Hair follicular keratinocyte (primary cell): ENCODE measurements around the gene SLC18A2. TPM values are rescaled to one million over a fixed set of nuclear protein-coding genes. Genes with fewer than 3 reads are reported as not detected.

Experiments used
- total RNA-seq: library from RNA; depleted of rRNA; stranded (reverse); fragments of >200 nt; gene quantifications from 2 replicates; pipeline ENCODE4 v1.2.3, GENCODE V29; 2015

Gene SLC18A2
- total RNA-seq = not detected in 2 replicates

GRCh38 chr10:117240621-117241529 lies at the start of gene SLC18A2:
Gene SLC18A2 (plus strand): TSS chr10:117241114. CDS start chr10:117241694, 580 bp downstream.

GRCh38 chr10:117197189-117197588 lies 43.7 kb upstream of the SLC18A2 start, which contains the start of gene KCNK18:
Gene KCNK18 (plus strand): TSS chr10:117197489. CDS start chr10:117197489, 0 bp downstream.

Other genes with a start within 250 kb of the SLC18A2 start
- 7.4 and 7.8 TPM in 2 replicates for gene SHTN1, start 235.9 kb upstream of the SLC18A2 start, total RNA-seq
- not detected in 2 replicates for gene VAX1, start 102.8 kb upstream of the SLC18A2 start, total RNA-seq
- gene KCNK18, start 43.6 kb upstream of the SLC18A2 start, total RNA-seq = not detected in 2 replicates
- 30.1 and 30.6 TPM in 2 replicates for gene PDZD8, start 134.3 kb downstream of the SLC18A2 start, total RNA-seq